NCI-H460 (cell line): ENCODE data around the gene MRPL38. TPM values are rescaled to one million over a fixed set of nuclear protein-coding genes. Genes with fewer than 3 reads are reported as not detected.
"Not testable (repeated sequence)": the region's sequence is repeated elsewhere in the genome, so short reads cannot be mapped to it uniquely, and the experiment has no call there.

ENCODE experiments used
- DNase-seq: peaks from one replicate; pipeline ENCODE4 v3.0.0-alpha.2; 2016; ENCODE audit warnings: low read depth; ENCODE audit errors: extremely low read depth
- total RNA-seq: library from RNA; depleted of rRNA; stranded (reverse); fragments of >200 nt; shearing (Covaris generic); gene quantifications from 2 replicates; pipeline ENCODE4 v1.2.3, GENCODE V29; 2014

Gene MRPL38
- total RNA-seq, 1 experiment from 2014 or later = 42.6 TPM

DNA sequence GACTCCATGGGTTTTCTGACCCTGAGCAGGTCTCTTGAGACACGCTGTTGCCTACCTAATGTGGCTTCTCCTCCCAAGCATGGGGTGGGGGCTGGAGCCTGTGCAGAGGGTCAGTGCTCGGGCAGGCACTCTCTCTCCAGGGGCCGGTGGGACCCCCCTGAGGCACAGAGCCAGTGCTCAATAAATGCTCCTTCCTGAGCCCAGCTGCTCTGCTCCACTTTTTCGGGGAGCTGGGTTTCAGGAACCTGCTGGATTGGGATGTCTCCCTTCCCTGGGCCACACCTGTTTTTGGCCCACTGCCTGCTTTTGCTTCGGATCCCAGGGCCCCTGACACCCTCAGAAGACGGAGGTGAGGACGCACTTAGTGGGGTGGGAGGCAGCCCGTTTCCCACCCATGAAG, 6.6 kb downstream of the MRPL38 start:
- DNase-seq = no peak

DNA sequence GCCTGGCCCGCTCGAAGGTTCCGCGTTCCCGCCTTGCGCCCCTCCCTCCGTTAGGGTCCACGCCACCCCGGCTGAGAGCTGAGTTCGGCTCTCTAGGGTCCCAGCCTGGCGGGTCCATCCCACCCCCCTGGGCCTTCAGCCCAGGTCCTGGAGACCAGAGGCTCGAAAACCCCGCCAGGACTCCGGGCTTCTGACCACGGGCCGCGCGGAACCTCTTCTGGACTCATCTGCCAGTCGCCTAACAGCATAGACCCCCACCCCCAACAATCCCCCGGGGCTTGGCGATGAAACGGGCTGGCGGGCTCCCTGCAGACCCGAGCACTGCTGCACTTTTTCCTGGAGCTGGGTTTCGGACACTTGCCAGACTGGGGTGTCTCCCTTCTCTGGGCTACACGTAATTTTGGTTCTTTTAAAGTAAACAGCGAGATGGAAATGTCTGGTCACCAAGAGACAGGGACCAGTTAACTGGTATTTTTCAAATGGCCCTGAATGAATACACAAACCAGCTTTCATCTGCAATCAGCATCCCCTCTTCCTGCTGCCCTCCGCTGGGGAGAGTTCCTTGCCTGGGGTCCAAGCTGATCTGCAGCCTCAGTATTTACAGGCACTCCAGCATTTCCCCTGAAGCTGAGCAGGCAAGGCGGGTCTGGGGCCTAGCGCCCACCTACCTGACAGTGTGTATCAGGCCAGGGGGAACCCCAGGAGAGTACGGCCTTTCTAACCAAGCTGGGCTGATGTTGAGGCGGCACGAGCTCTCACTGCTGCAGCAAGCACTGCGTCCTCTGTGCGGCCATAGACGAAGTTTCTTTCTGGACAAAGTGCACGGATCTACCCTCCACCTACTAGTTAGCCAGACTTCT, 7.3 kb downstream of the MRPL38 start:
- no peak for DNase-seq

DNA sequence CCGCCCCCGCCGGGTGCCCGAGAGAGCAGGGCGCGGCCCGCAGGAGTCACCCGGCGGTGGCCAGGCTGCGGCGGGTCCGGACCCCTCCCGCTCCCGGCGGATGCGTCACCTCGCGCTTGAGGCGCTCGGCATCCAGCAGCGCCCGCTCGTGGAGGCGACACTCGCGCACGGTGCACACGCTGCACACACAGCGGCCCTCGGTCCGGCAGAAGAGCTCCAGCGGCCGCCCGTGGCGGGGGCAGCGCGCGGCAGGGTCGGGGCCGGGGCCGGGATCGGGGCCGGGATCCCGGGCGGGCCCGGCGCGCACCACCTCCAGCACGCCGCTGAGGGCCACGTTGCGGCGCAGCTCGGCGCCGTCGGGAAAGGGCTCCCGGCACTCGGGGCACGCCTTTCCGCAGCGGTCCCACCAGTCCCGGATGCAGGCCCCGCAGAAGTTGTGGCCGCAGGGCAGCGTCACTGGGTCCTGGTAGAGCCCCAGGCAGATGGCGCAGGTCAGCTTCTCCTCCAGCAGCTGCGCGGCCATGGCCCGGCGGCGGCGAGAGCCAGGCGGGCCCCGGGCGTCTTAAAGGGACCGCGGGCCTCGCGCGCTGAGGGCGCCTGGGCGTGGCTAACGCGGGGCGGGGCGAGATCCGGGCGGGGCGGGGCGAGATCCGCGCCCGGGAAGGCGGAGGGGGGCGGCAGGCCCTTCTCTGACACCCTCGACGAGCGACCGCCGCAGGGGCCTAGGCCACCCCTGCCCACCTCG, 8.1 kb downstream of the MRPL38 start, which contains the start of gene TRIM65:
Gene TRIM65, minus strand, starts transcription at position 537 of the 745 bp plus-strand sequence. Its CDS starts 14 bp downstream, at position 523.
- peak; percentile 72 for DNase-seq

DNA sequence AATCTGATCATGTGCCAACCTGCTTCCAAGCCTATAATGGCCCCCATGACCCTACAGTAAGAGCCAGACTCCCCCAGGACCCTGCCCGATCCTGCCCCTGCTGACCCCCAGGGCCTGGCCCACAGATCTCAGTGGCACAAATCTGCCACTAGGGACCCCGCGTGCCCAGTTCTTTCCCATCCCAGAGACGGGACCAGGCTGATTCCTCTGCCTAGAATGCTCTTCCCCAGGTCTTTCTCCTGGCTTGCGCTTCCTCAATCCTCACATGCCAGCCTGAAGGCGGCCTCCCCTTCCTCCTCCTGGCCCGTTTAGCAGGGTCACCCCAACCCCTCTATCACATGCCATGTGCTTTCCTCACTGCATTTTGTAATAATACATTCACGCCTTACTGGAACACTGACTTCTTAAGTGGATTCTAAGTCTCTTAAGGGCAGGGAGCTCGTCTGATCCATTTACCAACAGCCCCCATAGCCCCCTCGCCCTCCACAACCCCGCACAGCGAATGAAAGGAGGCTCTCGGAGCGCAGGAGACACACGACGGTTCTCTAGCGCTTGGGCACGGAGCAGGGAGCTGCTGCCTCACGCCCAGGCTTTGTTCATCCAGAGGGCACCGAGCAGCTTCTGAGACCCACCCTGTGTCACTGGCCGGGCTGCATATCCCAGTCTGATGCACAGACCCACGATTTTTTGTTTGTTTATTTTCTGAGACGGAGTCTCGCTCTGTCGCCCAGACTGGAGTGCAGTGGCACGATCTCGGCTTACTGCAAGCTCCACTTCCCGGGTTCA, 9.1 kb downstream of the MRPL38 start:
- DNase-seq = peak; percentile 26

DNA sequence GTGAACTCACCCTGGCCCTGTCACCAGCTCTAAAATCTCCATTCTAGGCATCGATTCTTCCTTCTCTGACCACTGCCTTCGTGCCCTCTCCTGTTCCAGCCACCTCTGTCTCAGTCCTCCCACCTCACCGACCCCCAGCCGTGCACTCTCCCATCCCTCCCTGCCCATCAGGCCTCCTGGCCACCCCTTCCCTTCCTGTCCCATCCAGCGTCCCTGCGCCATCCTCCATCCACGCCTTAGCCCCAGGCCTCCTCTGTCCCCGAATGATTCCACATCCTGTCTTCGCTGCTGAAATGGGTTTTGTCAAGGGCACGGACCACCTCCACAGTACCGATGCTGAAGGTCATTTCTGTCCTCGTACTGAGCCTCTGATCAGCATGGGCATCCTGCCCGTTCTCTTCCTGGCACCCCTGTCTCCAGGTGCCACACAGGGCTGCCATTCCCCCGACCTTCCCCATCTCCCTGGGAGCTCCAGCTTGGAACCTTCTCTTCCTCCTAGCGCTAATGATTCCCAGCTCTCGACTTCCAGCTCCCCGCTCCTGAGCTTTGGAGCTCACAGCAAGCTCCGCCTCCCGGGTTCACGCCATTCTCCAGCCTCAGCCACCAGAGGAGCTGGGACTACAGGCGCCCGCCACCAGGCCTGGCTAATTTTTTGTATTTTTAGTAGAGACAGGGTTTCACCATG, 10.5 kb downstream of the MRPL38 start:
- DNase-seq = no peak

DNA sequence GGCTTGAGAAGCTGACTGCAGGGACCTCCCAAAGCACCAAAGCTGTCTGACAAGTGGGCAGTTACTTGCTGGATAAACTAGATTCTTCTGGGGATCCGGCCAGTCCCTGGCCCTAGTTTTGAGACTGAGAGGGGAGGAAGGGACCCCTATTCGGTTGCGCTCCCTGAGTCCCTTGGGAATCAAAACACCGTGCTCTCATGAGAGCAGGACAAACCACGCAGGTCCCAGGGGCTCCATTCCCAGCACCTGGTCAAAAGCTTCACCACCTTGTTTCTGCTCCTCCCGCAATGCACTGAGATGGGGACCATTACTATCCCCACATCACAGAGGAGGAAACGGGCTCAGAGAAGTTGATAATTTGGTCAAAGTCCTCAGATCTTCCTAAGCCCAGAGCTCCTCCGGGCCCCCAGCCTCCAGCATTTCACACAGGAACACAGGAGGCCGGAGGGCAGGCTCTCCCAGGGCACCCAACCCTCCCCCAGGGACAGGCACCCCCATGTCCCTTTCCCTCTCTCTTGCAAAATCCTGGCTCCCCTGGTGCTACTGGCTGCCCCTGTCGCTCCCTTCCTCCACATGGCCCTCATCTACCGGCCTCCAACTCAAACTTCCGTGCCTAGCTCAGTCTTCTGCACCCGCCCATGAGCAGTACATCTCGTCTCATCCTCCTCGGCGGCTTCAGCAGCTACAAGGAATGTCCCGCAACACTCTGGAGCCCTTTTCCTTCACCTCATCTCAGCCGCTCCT, 11.2 kb downstream of the MRPL38 start:
- no peak for DNase-seq

DNA sequence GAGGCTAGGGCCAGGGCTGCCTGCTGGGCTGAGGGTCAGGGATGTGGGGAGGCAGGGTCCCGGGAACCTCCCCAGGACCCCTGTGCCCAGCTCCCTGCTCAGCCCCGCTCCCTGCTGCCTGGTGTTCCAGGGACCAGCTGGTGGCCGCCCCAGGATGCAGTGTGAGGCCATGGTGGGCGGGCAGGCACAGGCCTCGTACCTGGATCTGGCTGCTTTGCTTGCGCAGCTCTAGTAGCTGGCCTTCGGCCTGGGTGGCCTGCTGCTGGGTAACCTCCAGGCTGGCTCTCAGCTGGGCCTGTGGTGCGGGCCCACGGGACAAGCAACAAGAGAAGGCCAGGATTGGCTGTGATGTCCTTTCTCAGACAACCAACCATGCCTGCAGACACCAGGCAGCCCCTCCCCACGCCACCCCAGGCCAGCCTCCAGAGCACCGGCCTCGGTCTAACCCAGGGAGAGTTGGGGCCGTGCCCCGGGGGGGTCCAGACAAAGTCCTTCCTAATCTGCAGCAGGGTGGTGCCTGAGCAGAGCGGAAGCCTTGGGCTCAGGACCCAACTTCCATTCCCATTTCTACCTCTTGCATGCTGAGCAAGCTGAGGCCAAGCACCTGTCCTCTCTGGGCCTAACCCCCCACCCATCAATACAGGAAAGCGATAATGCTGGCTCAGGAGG, 12.0 kb downstream of the MRPL38 start:
- DNase-seq = no peak

DNA sequence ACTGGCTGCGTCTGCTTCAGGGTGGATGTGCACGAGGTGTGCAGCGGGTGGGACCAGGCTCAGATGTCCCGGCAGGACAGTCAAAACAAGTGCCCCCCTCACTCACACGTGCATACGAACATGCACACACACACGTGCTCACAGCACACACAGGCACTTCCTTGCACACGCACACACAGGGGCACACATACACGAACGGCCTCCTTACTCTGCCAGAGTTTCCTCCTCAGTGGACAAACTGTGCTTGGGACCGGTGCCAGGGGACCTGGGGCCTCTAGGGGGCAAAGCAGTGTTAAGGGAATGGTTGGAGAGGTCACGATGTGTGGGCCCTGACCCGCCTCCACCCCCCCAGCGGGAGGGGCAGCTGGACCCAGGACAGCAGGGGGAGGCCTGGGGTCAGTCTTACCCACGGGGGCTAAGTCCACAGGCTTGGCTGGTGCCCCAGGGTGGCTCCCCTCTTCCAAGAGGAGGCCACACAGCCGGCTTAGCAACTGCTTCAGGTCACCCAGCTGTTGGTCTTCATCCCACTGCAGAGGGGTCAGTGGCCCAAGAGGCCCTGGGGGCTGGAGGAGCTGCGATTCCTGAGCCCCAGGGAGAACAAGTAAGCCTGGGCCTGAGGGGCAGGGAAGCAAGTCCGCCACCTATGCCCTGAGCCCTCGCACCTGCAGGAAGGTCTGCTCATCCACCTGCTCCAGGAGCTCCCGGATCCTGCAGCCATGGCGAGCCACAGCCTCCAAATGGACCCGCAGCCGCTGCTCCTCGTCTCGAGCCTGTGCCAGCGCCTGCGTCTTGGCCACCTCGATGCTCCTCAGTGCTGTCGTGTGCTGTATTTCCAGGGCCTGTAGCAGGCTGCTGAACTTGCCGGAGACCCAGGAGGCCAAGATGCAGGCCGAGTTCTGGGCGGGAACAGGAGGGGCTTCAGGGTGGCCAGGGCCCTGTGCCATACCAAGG, 12.8 kb downstream of the MRPL38 start:
- DNase-seq = no peak

DNA sequence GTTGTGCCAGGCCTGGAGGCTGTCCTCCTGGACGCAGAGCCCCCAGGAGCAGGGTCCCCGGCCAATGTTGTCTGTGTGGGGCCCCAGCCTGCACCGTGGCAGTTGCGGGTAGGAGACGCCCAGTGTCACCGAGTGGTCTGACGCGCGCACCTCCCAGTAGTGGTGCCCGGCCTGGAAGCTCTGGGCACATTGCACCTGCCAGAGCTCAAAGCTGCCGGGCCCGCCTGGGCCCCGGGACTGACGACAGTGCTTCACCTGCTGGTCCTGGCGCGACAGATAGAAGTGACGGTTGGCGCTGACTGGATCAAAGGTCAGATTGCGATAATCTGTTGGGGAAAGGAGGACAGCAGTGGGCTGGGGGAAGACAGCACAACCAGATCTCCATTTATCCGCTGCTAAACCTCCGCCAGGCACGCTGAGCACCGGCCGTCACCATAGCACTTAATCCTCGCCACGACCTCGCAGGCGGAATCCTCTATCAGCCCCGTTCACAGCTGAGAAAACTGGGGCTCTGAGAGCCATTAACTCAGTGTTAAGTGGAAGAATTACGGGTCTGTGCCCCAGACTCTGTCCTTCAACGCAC, 13.6 kb downstream of the MRPL38 start:
- no peak for DNase-seq

DNA sequence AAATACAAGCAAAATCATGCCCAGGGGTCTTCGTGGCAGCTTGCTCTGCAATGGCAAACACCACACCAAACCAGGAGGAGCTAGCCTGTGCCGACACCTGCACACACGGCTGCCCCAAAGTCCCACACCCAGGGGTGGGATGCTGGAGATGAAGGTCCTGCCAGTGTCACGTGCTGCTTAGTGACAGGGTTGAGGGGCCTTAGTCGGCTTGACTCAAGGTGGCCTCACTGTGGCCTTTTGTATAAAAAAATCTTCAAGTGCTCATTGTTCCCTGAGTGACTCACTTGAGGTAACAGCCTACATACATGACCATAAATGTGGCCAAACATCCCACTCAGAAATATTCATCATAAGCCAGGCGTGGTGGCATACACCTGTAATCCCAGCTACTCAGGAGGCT, 15.2 kb downstream of the MRPL38 start:
- DNase-seq = no peak

DNA sequence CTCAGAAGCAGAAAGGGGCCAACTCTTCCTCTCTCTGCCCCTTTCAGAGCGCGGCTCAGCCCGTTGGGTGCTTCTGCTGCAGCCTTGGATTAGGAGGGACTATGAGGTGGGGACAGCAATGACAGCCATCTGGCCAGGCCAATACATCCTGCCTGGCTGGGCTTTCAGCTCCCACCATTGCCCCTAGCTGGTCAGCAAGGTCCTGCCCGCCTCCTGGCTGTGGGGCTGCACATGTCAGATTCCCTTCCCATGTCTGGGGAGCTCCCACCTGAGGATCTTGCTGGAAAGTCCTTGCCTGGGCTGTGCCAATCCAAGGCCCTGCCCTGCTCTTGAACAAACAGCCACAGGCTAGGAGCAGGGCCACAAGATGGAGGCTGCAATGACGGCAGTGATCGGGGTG, 16.2 kb downstream of the MRPL38 start:
- DNase-seq = no peak

DNA sequence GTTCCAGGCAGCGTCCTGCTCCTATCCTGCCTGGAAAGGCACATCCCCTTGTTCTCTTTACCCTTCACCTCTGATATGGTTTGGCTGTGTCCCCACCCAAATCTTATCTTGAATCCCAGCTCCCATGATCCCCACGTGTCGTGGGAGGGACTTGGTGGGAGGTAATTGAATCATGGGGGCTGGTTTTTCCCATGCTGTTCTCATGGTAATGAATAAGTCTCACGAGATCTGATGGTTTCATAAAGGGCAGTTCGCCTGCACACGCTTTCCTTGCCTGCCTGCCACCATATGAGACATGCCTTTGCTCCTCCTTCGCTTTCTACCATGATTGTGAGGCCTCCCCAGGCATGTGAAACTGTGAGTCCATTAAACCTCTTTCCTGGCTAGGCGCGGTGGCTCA, 18.8 kb downstream of the MRPL38 start:
- not testable (repeated sequence) for DNase-seq

DNA sequence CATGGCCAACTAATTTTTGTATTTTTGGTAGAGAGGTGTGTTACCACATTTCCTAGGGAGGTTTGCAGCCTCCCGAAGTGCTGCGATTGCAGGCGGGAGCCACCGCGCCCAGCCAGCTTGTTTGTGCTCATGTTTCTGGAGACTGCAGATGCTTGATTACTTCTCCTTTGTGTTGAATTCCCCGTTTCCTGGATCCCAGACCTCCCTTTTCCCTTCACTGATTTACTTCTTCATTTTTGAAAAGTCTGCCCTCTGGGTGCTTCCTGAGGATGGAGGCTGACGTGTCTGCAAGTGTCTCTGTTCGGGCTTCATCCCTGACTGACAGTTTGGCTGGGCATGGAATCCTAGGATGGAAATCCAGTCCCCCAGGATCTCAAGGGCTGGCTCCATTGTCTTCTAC, 19.3 kb downstream of the MRPL38 start:
- no peak for DNase-seq

DNA sequence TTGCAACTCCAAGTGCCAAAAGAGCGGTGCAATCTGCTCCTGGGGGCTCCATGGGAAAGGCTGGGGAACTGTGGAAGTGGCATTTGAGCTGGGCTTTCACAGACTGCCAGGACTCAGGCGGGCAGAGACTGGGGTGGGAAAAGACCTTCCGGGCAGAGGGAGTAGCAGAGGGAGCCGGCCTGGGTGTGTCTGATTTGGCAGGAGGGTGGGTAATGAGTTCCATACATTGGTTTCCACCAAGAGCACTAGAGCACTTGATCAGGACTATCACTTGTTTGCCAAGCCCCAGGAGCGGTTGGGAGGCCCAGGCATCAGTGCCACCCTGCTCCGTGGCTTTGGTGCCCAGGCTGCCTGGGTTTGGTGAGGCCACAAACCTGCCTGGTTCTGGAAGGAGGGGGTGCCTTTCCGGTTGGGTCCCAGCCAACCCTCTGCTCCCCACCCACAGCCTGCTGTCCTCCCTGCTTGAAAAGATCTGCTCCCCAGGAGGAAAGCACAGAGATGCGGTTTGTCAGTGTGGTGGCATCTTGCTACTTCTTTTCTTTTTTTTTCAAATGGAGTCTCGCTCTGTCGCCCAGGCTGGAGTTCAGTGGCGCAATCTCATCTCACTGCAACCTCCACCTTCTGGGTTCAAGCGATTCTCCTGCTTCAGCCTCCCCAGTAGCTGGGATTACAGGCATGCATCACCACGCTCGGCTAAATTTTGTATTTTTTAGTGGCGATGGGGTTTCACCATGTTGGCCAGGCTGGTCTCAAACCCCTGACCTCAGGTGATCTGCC, 22.8 kb downstream of the MRPL38 start:
- no peak for DNase-seq

DNA sequence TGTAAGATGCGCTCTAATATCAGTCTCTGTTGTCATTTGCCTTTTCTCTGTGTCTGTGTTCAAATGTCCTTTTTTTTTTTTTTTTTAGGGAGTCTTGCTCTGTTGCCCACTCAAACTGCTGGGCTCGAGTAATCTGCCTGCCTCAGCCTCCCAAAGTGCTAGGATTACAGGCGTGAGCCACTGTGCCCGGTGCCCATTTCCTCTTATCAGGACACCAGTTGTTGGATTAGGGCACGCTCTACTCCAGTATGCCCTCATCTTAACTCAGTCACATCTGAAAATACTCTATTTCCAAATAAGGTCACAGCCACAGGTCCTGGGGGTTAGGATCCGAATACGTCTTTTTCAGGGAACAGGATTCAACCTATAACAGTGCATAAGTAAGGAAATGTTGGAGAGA, 24.4 kb downstream of the MRPL38 start:
- DNase-seq = no peak

DNA sequence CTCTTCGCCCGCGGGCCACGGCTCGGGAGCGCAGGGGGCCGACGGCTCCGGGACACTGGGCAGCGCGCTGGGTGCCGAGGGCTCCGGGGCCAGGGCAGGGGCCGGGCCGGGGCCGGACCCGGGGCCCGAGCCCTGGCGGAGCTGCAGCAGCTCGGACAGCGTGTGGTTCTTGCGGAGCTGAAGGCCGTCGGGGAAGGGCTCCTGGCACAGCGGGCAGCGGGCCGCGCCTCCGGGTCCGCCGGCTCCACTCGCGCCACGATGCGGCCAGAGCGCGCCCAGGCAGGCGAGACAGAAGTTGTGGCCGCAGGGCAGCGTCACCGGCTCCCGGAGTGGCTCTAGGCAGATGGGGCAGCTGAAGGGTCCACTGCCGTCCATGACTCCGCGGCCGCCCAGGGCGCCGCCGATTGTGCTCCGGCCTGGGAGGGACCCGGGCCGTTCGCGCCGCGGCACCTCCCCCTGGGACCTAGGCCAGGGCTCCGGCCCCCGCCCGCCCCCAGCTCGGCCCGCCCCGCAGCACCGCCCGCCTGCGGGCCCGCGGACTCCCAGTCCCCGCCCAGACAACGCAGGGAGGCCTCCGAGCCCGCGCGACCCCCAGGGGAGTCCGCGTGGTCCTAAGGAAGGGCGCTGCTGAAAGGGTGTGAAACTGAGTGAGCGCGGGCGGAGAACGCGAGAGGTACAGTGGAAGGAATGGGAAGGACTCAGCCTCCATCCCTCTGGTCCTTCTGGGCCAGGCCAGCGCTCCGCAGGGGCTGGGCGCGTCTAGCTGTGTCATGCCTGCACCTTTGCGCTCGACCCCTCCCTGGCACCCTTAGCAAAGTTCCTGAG, 26.3 kb downstream of the MRPL38 start, which contains the start of gene TRIM47:
Gene TRIM47, minus strand, starts transcription at position 408 of the 825 bp plus-strand sequence. Its CDS starts 33 bp downstream, at position 375.
- DNase-seq = peak; percentile 54
